B cell (primary cell): ENCODE results near the gene HSPB9.

Experiments used
- CTCF ChIP-seq: fragments of 200-600 bp; IDR thresholded peaks from one replicate; pipeline ENCODE4 v1.8.0; 2022; ENCODE audit warnings: antibody characterized with exemption, mild to moderate bottlenecking
- EZH2 ChIP-seq: IDR thresholded peaks from 2 replicates; pipeline ENCODE4 v1.6.1; 2012; ENCODE audit warnings: borderline replicate concordance, low read depth, mild to moderate bottlenecking, moderate library complexity, low read length; ENCODE audit not compliant: insufficient read depth, poor library complexity, severe bottlenecking

DNA sequence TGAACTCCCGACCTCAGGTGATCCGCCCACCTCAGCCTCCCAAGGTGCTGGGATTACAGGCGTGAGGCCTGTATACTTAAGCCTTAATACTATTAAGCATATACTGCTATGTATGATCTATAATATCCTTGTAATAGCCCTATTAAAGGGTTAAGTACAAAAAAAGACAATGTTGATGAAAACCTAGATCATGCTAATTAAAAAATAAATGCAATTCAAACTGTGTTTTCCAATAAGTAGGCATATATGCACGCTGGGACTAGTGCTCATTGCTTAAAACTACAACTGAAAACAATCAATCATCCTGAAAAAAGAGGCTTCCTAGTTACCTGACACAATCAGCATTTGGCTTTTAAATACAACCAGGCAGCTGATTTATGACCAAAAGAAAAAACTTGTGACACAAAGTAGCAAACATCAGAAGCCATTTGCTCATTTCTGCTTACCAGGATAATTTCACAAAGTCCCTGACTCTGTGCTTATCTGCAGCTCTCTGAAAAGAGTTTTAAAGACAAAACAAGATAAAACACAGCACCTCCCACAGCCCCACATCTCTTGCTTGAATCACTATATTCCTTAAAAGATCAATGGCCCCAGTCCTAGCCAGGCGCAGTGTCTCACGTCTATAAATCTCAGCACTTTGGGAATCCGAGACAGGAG lies 35.4 kb upstream of the HSPB9 start:
- no peak for TF ChIP-seq CTCF
- no peak for TF ChIP-seq EZH2
